Vagina (tissue), 2 donors: ENCODE measurements around the gene MAPK6.

Experiments used
- POLR2A ChIP-seq, 2 donors: fragments of 450-650 bp; IDR thresholded peaks; one replicate each; pipeline ENCODE4 v1.6.1; 2017; ENCODE audit warnings: antibody characterized with exemption in 2 of 2, mild to moderate bottlenecking in 2 of 2, moderate library complexity in 2 of 2
- POLR2AphosphoS5 ChIP-seq, 2 donors: sonication (generic); formaldehyde crosslinking; IDR thresholded peaks; one replicate each; pipeline ENCODE4 v1.9.0; 2017; ENCODE audit warnings: antibody characterized with exemption in 2 of 2, mild to moderate bottlenecking in 2 of 2, low read depth in 1 of 2; ENCODE audit not compliant: insufficient read depth in 1 of 2
- TF ChIP-seq, protein P1 (sequence below), 3 experiments: fragments of 450-650 bp in 2 of 3; fragments of 200-600 bp in 1 of 3; sonication (generic) in 1 of 3; IDR thresholded peaks; one replicate each; pipeline ENCODE4 v1.5.1; 2017 to 2019; ENCODE audit warnings: antibody characterized with exemption in 3 of 3, mild to moderate bottlenecking in 2 of 3, moderate library complexity in 2 of 3

DNA sequence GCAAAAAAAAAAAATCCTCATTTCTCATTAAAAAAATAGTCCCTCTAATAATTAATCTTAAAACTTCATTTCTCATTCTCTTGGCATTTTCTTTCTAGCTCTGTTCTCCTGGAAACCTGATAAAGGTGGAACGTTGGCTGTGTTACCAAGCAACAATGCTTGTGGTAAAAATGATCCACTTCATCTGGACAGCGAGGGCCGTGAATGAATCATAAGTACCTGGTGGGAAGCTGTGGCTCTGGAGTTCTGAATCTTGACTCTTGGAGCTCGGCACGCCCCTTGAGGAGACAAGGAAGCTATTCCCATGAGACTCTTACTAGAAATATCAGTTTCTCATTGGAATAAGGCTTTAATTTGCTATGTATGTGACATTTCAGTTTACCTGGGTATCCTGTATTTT is 61.0 kb downstream of the MAPK6 start:
- TF ChIP-seq, protein P1, sequence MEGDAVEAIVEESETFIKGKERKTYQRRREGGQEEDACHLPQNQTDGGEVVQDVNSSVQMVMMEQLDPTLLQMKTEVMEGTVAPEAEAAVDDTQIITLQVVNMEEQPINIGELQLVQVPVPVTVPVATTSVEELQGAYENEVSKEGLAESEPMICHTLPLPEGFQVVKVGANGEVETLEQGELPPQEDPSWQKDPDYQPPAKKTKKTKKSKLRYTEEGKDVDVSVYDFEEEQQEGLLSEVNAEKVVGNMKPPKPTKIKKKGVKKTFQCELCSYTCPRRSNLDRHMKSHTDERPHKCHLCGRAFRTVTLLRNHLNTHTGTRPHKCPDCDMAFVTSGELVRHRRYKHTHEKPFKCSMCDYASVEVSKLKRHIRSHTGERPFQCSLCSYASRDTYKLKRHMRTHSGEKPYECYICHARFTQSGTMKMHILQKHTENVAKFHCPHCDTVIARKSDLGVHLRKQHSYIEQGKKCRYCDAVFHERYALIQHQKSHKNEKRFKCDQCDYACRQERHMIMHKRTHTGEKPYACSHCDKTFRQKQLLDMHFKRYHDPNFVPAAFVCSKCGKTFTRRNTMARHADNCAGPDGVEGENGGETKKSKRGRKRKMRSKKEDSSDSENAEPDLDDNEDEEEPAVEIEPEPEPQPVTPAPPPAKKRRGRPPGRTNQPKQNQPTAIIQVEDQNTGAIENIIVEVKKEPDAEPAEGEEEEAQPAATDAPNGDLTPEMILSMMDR (IDR thresholded peaks at IDR 0.05), result no peak
- TF ChIP-seq POLR2A (IDR thresholded peaks at IDR 0.05), result no peak
- TF ChIP-seq POLR2AphosphoS5 (IDR thresholded peaks at IDR 0.05; ENCODE audit: insufficient read depth in 1 of 2, low read depth in 1 of 2), result no peak
